ENCODE results near the gene ZNF282. TPM values are rescaled to one million over a fixed set of nuclear protein-coding genes. Genes with fewer than 3 reads are reported as not detected.

The ZNF282 gene
- 10 to 100 TPM; 10.6 to 83.3 (median 17.7) TPM for total RNA-seq

- peak; percentile 96 for ATAC-seq (ENCODE audit: low FRiP score)
- no peak for TF ChIP-seq CTCF (IDR thresholded peaks at IDR 0.05)
- peak; percentile 41 for DNase-seq (ENCODE audit: low spot score)
Measured at GRCh38 chr7:149195180-149196150, at the start of gene ZNF282. TSS of gene ZNF282 (plus strand) at chr7:149195546. CDS start at chr7:149195590, 44 bp downstream.

- TF ChIP-seq CTCF (IDR thresholded peaks at IDR 0.05) = peak in 2 of 3 donors; percentile 15 to 38
- peak; percentile 94 for ATAC-seq (ENCODE audit: low FRiP score)
- peak; percentile 42 for DNase-seq (ENCODE audit: low spot score)
Measured at GRCh38 chr7:149147072-149147751, 48.1 kb upstream of the ZNF282 start, which contains the start of gene ZNF398. TSS of gene ZNF398 (plus strand) at chr7:149147453. CDS start at chr7:149147743, 290 bp downstream.

GRCh38 chr7:149147752-149148653 lies 47.3 kb upstream of the ZNF282 start:
- DNase-seq (ENCODE audit: low spot score) = peak; percentile 38
- ATAC-seq (ENCODE audit: low FRiP score) = peak; percentile 48
- no peak for TF ChIP-seq CTCF (IDR thresholded peaks at IDR 0.05)

- DNase-seq (ENCODE audit: low spot score) (no peak), ATAC-seq (ENCODE audit: low FRiP score) (no peak)
- TF ChIP-seq CTCF (IDR thresholded peaks at IDR 0.05) = no peak
Measured at GRCh38 chr7:149150981-149151380, 44.4 kb upstream of the ZNF282 start.

- DNase-seq (ENCODE audit: low spot score) (no peak), ATAC-seq (ENCODE audit: low FRiP score) (no peak)
- no peak for TF ChIP-seq CTCF (IDR thresholded peaks at IDR 0.05)
Measured at GRCh38 chr7:149153346-149153745, 42.0 kb upstream of the ZNF282 start.

GRCh38 chr7:149154056-149154455 lies 41.3 kb upstream of the ZNF282 start:
- TF ChIP-seq CTCF (IDR thresholded peaks at IDR 0.05) = no peak
- no peak for ATAC-seq (ENCODE audit: low FRiP score)
- DNase-seq (ENCODE audit: low spot score) = no peak

All from omental fat pad (tissue), 4 donors.